H1 (cell line): ENCODE results near the gene VSIG10L2. TPM values are rescaled to one million over a fixed set of nuclear protein-coding genes. Genes with fewer than 3 reads are reported as not detected.

Experiments
- CTCF ChIA-PET: fragments of 300-600 bp; sonication (Branson Sonifier 250); formaldehyde crosslinking; loops from one replicate; lab custom pipeline; 2021; ENCODE audit not compliant: partially characterized antibody; lab: Charles Lee
- POLR2A ChIA-PET: fragments of 300-600 bp; sonication (Branson Sonifier 250); formaldehyde crosslinking; loops from one replicate; lab custom pipeline; 2021; ENCODE audit warnings: inconsistent platforms; ENCODE audit not compliant: partially characterized antibody; lab: Charles Lee
- DNase-seq, 2 experiments: peaks; one replicate each; pipeline versions ENCODE4 v3.0.0 to v3.0.0-alpha.2; 2010 to 2022; ENCODE audit warnings: low spot score in 2 of 2, low read depth in 1 of 2, mixed read lengths in 1 of 2
- FAIRE-seq: peaks from 2 replicates; lab custom pipeline; 2011; peaks lifted over from hg19 to GRCh38; lab: Jason Lieb, UNC
- H2AFZ ChIP-seq: 2 replicates; pipeline ENCODE4 v1.8.1; 2012; ENCODE audit warnings: low read length, inconsistent platforms
- H2AK5ac ChIP-seq: 2 replicates; pipeline ENCODE4 v1.6.1; 2013; ENCODE audit warnings: low read depth, low read length
- H2BK120ac ChIP-seq: replicated peaks from 2 replicates; pipeline ENCODE3; 2013; ENCODE audit warnings: low read depth, low read length, inconsistent platforms
- H2BK12ac ChIP-seq: 2 replicates; pipeline ENCODE4 v1.6.1; 2013; ENCODE audit warnings: low read depth, low read length
- H2BK15ac ChIP-seq: 2 replicates; pipeline ENCODE4 v1.6.1; 2013; ENCODE audit warnings: low read length
- H2BK20ac ChIP-seq: 2 replicates; pipeline ENCODE4 v1.6.1; 2013; ENCODE audit warnings: low read length
- H2BK5ac ChIP-seq: 2 replicates; pipeline ENCODE4 v1.6.1; 2013; ENCODE audit warnings: low read depth, low read length
- H3K14ac ChIP-seq: 2 replicates; pipeline ENCODE4 v1.6.1; 2013; ENCODE audit warnings: inconsistent platforms; ENCODE audit not compliant: insufficient read length
- H3K18ac ChIP-seq: 2 replicates; pipeline ENCODE4 v1.6.1; 2013; ENCODE audit warnings: low read length; ENCODE audit errors: extremely low read depth
- H3K23ac ChIP-seq: 2 replicates; pipeline ENCODE4 v1.6.1; 2013; ENCODE audit warnings: inconsistent platforms; ENCODE audit not compliant: insufficient read length
- H3K23me2 ChIP-seq: 2 replicates; pipeline ENCODE4 v1.6.1; 2013; ENCODE audit warnings: low read depth, low read length
- H3K27ac ChIP-seq: 2 replicates; pipeline ENCODE4 v1.6.1; 2011; ENCODE audit warnings: low read depth, low read length, inconsistent platforms
- H3K27me3 ChIP-seq, 4 experiments: replicated peaks in 1 of 4; 1 replicate in 1 of 4; 2 replicates in 3 of 4; pipeline versions ENCODE4 v1.6.1 to v1.8.1; 2011 to 2013; ENCODE audit warnings: low read length in 3 of 4, mild to moderate bottlenecking in 3 of 4, inconsistent platforms in 2 of 4, mixed read lengths in 2 of 4, moderate library complexity in 1 of 4; ENCODE audit not compliant: control insufficient read depth in 3 of 4, insufficient read depth in 3 of 4; ENCODE audit errors: extremely low read depth in 1 of 4
- H3K36me3 ChIP-seq, 4 experiments: 2 replicates each; pipeline versions ENCODE4 v1.6.1 to v1.8.1; 2011 to 2013; ENCODE audit warnings: mild to moderate bottlenecking in 4 of 4, low read length in 3 of 4, moderate library complexity in 2 of 4, control low read depth in 1 of 4, inconsistent platforms in 1 of 4; ENCODE audit not compliant: insufficient read depth in 4 of 4, control insufficient read depth in 2 of 4
- H3K4ac ChIP-seq: replicated peaks from 2 replicates; pipeline ENCODE3; 2013; ENCODE audit warnings: low read length, low read depth, mixed read lengths, inconsistent platforms; ENCODE audit not compliant: insufficient read length
- H3K4me1 ChIP-seq, 4 experiments: replicated peaks in 1 of 4; 1 replicate in 1 of 4; 2 replicates in 3 of 4; pipeline versions ENCODE4 v1.6.1 to v1.8.1; 2011 to 2013; ENCODE audit warnings: low read length in 3 of 4, inconsistent platforms in 2 of 4, mixed read lengths in 1 of 4; ENCODE audit not compliant: insufficient read depth in 4 of 4, control insufficient read depth in 3 of 4
- H3K4me2 ChIP-seq, 2 experiments: 2 replicates each; pipeline versions ENCODE4 v1.6.1 to v1.8.1; 2011 to 2013; ENCODE audit warnings: low read depth in 2 of 2, low read length in 2 of 2, control low read depth in 1 of 2, inconsistent platforms in 1 of 2, mild to moderate bottlenecking in 1 of 2; ENCODE audit not compliant: insufficient read depth in 1 of 2
- H3K4me3 ChIP-seq, 4 experiments: fragments of 200-600, 300-600 bp in 1 of 4; sonication (generic), shearing (Covaris generic), sonication (Bioruptor Twin) in 1 of 4; 2 replicates each; pipeline versions ENCODE4 v1.5.1 to v1.8.1; 2011 to 2016; ENCODE audit warnings: low read length in 4 of 4, low read depth in 3 of 4, control low read depth in 2 of 4, inconsistent platforms in 2 of 4, mild to moderate bottlenecking in 2 of 4, mixed read lengths in 1 of 4, moderate library complexity in 1 of 4; ENCODE audit not compliant: insufficient read depth in 2 of 4; ENCODE audit errors: extremely low read depth in 1 of 4
- H3K56ac ChIP-seq: replicated peaks from 2 replicates; pipeline ENCODE3; 2013; ENCODE audit warnings: low read depth, mild to moderate bottlenecking, mixed read lengths, low read length, inconsistent platforms; ENCODE audit not compliant: insufficient read length
- H3K79me1 ChIP-seq: 2 replicates; pipeline ENCODE4 v1.6.1; 2013; ENCODE audit warnings: low read depth, low read length, control low read depth
- H3K79me2 ChIP-seq, 2 experiments: 2 replicates each; pipeline versions ENCODE4 v1.6.1 to v1.8.1; 2012 to 2013; ENCODE audit warnings: low read length in 2 of 2, mild to moderate bottlenecking in 2 of 2, inconsistent platforms in 1 of 2; ENCODE audit not compliant: insufficient read depth in 2 of 2, control insufficient read depth in 1 of 2
- H3K9ac ChIP-seq, 4 experiments: replicated peaks in 1 of 4; 1 replicate in 1 of 4; 2 replicates in 3 of 4; pipeline versions ENCODE4 v1.6.1 to v1.8.1; 2011 to 2013; ENCODE audit warnings: low read depth in 3 of 4, low read length in 3 of 4, control low read depth in 2 of 4, mild to moderate bottlenecking in 2 of 4, moderate library complexity in 2 of 4, inconsistent platforms in 1 of 4; ENCODE audit errors: extremely low read depth in 1 of 4
- H3K9me3 ChIP-seq, 2 experiments: 2 replicates each; pipeline versions ENCODE4 v1.6.1 to v1.8.1; 2012 to 2013; ENCODE audit warnings: mild to moderate bottlenecking in 2 of 2, moderate library complexity in 2 of 2, control low read depth in 1 of 2, inconsistent platforms in 1 of 2, low read depth in 1 of 2, low read length in 1 of 2, mixed read lengths in 1 of 2; ENCODE audit not compliant: insufficient read depth in 2 of 2
- H4K20me1 ChIP-seq, 2 experiments: replicated peaks in 1 of 2; 2 replicates each; pipeline versions ENCODE3 to v1.8.1; 2011 to 2013; ENCODE audit warnings: inconsistent platforms in 2 of 2, low read length in 2 of 2, mild to moderate bottlenecking in 1 of 2; ENCODE audit not compliant: insufficient read depth in 2 of 2, control insufficient read depth in 1 of 2
- H4K5ac ChIP-seq: 2 replicates; pipeline ENCODE4 v1.6.1; 2013; ENCODE audit warnings: low read length, low read depth, mixed read lengths, inconsistent platforms; ENCODE audit not compliant: insufficient read length
- H4K8ac ChIP-seq: 2 replicates; pipeline ENCODE4 v1.8.0; 2013; ENCODE audit warnings: mild to moderate bottlenecking, moderate library complexity, low read length, inconsistent platforms; ENCODE audit not compliant: insufficient read depth; ENCODE audit errors: extremely low read depth
- H4K91ac ChIP-seq: replicated peaks from 2 replicates; pipeline ENCODE3; 2013; ENCODE audit warnings: low read length, mixed read lengths, inconsistent platforms; ENCODE audit not compliant: insufficient read length
- BRCA1 ChIP-seq: IDR thresholded peaks from 2 replicates; pipeline ENCODE4 v1.6.1; 2012; ENCODE audit warnings: low read depth, low read length, improper control_type of control experiment
- CBX8 ChIP-seq: fragments of 300-800, 300-1000 bp; sonication (generic); IDR thresholded peaks from 2 replicates; pipeline ENCODE4 v1.7.1; 2016; ENCODE audit warnings: low read depth, low read length, borderline replicate concordance
- EGR1 ChIP-seq: IDR thresholded peaks from 2 replicates; pipeline ENCODE4 v1.6.1; 2011; ENCODE audit warnings: low read depth, low read length, borderline replicate concordance
- GABPA ChIP-seq: IDR thresholded peaks from 2 replicates; pipeline ENCODE4 v1.6.1; 2011; ENCODE audit warnings: mild to moderate bottlenecking, low read length, moderate library complexity, borderline replicate concordance; ENCODE audit not compliant: insufficient read depth
- HDAC6 ChIP-seq: IDR thresholded peaks from one replicate; pipeline ENCODE4 v1.7.1; 2012; ENCODE audit warnings: low read depth, mild to moderate bottlenecking, inconsistent platforms, low read length, moderate library complexity
- NRF1 ChIP-seq: IDR thresholded peaks from 2 replicates; pipeline ENCODE4 v1.6.1; 2011; ENCODE audit warnings: mild to moderate bottlenecking, low read depth, low read length, improper control_type of control experiment
- POLR2A ChIP-seq, 2 experiments: IDR thresholded peaks; 1 replicate in 1 of 2; 2 replicates in 1 of 2; pipeline ENCODE4 v1.6.1; 2011; ENCODE audit warnings: low read depth in 2 of 2, low read length in 2 of 2, mild to moderate bottlenecking in 2 of 2; ENCODE audit errors: control extremely low read depth in 1 of 2
- POU5F1 ChIP-seq: IDR thresholded peaks from 2 replicates; pipeline ENCODE4 v1.6.1; 2011; ENCODE audit warnings: low read depth, mild to moderate bottlenecking, low read length, moderate library complexity
- RNF2 ChIP-seq: fragments of 200-900, 300-1000 bp; sonication (generic); IDR thresholded peaks from 2 replicates; pipeline ENCODE4 v1.7.1; 2016; ENCODE audit warnings: borderline replicate concordance, low read depth, mild to moderate bottlenecking, antibody characterized with exemption, low read length; ENCODE audit not compliant: poor library complexity, severe bottlenecking; ENCODE audit errors: missing control alignments
- SAP30 ChIP-seq: fragments of 300-600 bp; sonication (generic); IDR thresholded peaks from 2 replicates; pipeline ENCODE4 v1.7.1; 2012; ENCODE audit warnings: low read length, moderate library complexity, mild to moderate bottlenecking, inconsistent platforms; ENCODE audit not compliant: insufficient read depth, insufficient replicate concordance
- SIX5 ChIP-seq: IDR thresholded peaks from 2 replicates; pipeline ENCODE4 v1.6.1; 2011; ENCODE audit warnings: mild to moderate bottlenecking, low read depth, low read length
- SP1 ChIP-seq: IDR thresholded peaks from 2 replicates; pipeline ENCODE4 v1.6.1; 2011; ENCODE audit warnings: low read depth, low read length
- TCF12 ChIP-seq: IDR thresholded peaks from 2 replicates; pipeline ENCODE4 v1.6.1; 2011; ENCODE audit warnings: low read depth, mild to moderate bottlenecking, low read length
- TEAD4 ChIP-seq: IDR thresholded peaks from 2 replicates; pipeline ENCODE4 v1.6.1; 2012; ENCODE audit warnings: low read depth, low read length, inconsistent platforms, mixed read lengths
- WGBS, 2 experiments: shearing (Covaris generic) in 1 of 2; methylation state at CpG; one replicate each; pipeline versions ENCODE4 v1.1.6 to v1.1.7; 2013 to 2015; ENCODE audit warnings: low lambda C conversion rate in 2 of 2, mixed read lengths in 2 of 2, inconsistent platforms in 1 of 2, low coverage in 1 of 2, missing lambda C conversion rate in 1 of 2; ENCODE audit not compliant: insufficient replicate concordance in 2 of 2, insufficient coverage in 1 of 2, insufficient read length in 1 of 2; ENCODE audit errors: extremely low coverage in 1 of 2, missing lambda C conversion rate in 1 of 2; 5-methylcytosine and 5-hydroxymethylcytosine counted together
- polyA plus RNA-seq, 7 experiments: library from polyadenylated mRNA; depleted of rRNA in 3 of 7; stranded (reverse) in 5 of 7; unstranded in 2 of 7; fragments of >200 nt in 5 of 7; fragments of 200-250 nt in 2 of 7; gene quantifications; 1 replicate in 5 of 7; 2 replicates in 1 of 7; 4 replicates in 1 of 7; pipeline versions ENCODE4 v1.2.1 to v1.2.3, GENCODE V29; 2011 to 2013; ENCODE audit warnings: missing spikeins in 2 of 7, mixed read lengths in 2 of 7
- total RNA-seq: library from RNA; stranded (reverse); fragmentation: NEBNext Ultra II Directional; extraction: Animal tissue kit (Norgen Biotek cat#: 25700); gene quantifications from 2 replicates; pipeline ENCODE4 v1.2.1, GENCODE V29; 2021

VSIG10L2 gene
- total and polyA plus RNA-seq, 2 of the 8 experiments (the other 6 are each of a cell fraction or from before 2014, with no cell fraction given), result not detected

DNA sequence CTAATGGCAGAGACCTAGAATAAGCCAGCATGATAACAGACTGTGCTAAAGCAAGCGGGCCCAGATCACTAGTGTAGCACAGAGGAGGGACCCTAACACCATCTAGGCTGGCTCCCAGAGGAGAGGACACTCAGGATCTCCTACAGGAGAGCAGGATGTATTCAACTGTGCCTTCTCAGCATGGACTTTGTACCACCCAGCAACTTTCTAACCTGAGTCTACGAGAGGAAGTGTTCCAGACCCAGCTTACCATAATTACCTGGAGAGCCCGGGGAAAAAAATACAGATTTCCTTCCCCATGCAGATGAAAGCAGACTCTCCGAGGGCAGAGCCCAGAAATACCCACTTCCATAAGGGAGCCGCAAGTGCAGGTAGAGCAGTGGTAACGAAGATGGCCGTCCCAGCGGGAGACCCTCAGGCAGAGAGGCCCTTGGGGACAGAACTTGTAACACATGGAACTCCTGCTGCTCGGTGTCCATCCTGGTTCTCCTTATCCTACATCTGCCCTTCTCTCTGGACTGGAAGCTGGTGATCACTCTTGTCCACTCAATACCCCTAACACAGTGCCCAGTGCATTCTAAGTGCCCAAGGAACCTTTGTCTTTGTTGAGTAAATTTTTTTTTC lies 21.3 kb upstream of the VSIG10L2 start:
- Histone ChIP-seq H3K4ac (no peak overlapping the region), H2BK15ac (no peak overlapping the region), H2AFZ (no peak overlapping the region), H3K27me3 (no peaks in the 10 kb centered on the region), H3K4me1 (no peaks in the 10 kb centered on the region; a peak in 3 of 7 replicates), H3K23me2 (no peaks in the 10 kb centered on the region), H2BK12ac (no peak overlapping the region), H3K9me3 (no peaks in the 10 kb centered on the region), H3K56ac (no peak overlapping the region), H2BK5ac (no peak overlapping the region), H3K14ac (no peak overlapping the region), H3K4me2 (no peak overlapping the region), H3K18ac (no peak overlapping the region), H4K20me1 (no peaks in the 10 kb centered on the region), H4K91ac (no peak overlapping the region), H3K36me3 (no peaks in the 10 kb centered on the region)
- CTCF ChIA-PET, result interaction anchor here (0.6 to 5.8 kb wide), 17 partner anchors 8 to 636 kb away, joined by 3 to 118 read pairs (median 4); no protein-coding TSS in a partner anchor
- no peak for FAIRE-seq
- no peak for DNase-seq
- 96% methylated on average over 9 of the region's 9 CpGs; no CpG with 5 or more reads in 1 of the 2 experiments for WGBS, 2 experiments
- TF ChIP-seq SP1, result no peak
- TF ChIP-seq GABPA, result no peak
- no peak for TF ChIP-seq SAP30
- no peak for TF ChIP-seq SIX5
- no peak for TF ChIP-seq POU5F1
- no peak for TF ChIP-seq RNF2
- TF ChIP-seq TCF12, result no peak
- TF ChIP-seq CBX8, result no peak
- TF ChIP-seq BRCA1, result no peak
- no peak for TF ChIP-seq TEAD4
- TF ChIP-seq EGR1, result no peak
- TF ChIP-seq HDAC6, result no peak
- TF ChIP-seq POLR2A (IDR thresholded peaks at IDR 0.05; ENCODE audit: control extremely low read depth in 1 of 2, low read depth in 2 of 2, low read length in 2 of 2), result no peak
- TF ChIP-seq NRF1, result no peak
- TF ChIP-seq, all 59 proteins: peak for 0
- Histone ChIP-seq H2BK20ac (no peak overlapping the region), H3K9ac (no peak overlapping the region), H3K27ac (no peak overlapping the region), H4K5ac (no peak overlapping the region), H3K79me1 (no peaks in the 10 kb centered on the region), H3K4me3 (no peak overlapping the region), H2BK120ac (no peak overlapping the region), H2AK5ac (no peak overlapping the region), H3K79me2 (no peaks in the 10 kb centered on the region), H3K23ac (no peak overlapping the region), H4K8ac (no peak overlapping the region)
- POLR2A ChIA-PET, result interaction anchor here (0.9 to 1.4 kb wide), 2 partner anchors 11 to 37 kb away, joined by 3 read pairs; partner anchors contain the start of gene HYLS1
